ENCODE results near the gene KRT6B.

DNA sequence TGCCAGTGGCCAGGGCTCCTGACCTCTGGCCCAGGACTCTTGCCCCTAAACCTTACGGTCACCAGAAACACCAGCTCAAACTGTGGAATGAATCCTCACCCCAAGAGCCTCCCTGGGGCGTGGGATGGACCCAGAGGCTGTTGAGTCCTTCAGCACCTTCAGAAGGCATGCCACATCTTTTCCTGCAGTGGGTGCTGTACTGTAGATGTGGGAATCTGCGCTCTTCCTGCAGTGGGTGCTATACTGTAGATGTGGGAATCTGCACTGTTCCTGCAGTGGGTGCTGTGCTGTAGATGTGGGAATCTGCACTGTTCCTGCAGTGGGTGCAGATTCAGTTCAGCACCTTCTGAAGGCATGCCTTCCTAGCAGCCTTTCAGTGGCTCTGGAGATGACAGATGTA, 47.0 kb downstream of the KRT6B start:
- TF ChIP-seq, protein P1, sequence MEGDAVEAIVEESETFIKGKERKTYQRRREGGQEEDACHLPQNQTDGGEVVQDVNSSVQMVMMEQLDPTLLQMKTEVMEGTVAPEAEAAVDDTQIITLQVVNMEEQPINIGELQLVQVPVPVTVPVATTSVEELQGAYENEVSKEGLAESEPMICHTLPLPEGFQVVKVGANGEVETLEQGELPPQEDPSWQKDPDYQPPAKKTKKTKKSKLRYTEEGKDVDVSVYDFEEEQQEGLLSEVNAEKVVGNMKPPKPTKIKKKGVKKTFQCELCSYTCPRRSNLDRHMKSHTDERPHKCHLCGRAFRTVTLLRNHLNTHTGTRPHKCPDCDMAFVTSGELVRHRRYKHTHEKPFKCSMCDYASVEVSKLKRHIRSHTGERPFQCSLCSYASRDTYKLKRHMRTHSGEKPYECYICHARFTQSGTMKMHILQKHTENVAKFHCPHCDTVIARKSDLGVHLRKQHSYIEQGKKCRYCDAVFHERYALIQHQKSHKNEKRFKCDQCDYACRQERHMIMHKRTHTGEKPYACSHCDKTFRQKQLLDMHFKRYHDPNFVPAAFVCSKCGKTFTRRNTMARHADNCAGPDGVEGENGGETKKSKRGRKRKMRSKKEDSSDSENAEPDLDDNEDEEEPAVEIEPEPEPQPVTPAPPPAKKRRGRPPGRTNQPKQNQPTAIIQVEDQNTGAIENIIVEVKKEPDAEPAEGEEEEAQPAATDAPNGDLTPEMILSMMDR (IDR thresholded peaks at IDR 0.05): no peak
- TF ChIP-seq POLR2A (IDR thresholded peaks at IDR 0.05): no peak
